T-helper 17 cell (primary cell): ENCODE measurements around the gene GRID1. TPM values are rescaled to one million over a fixed set of nuclear protein-coding genes. Genes with fewer than 3 reads are reported as not detected.

Experiments
- ATAC-seq: fragments of 150-1000 bp; cut with Tn5 transposase; 2 replicates; pipeline ENCODE4 v1.10.0; 2021; ENCODE audit warnings: mild to moderate bottlenecking, moderate library complexity
- DNase-seq, 3 donors: peaks; one replicate each; pipeline versions ENCODE4 v3.0.0 to v3.0.0-alpha.2; 2020 to 2021
- H3K9me3 ChIP-seq: one replicate; pipeline ENCODE4 v1.7.0; 2013; ENCODE audit warnings: low read length, mild to moderate bottlenecking; ENCODE audit not compliant: control insufficient read depth, poor library complexity, severe bottlenecking
- H3K27ac Mint-ChIP-seq: one replicate; pipeline ENCODE4 v1.8.0; 2022; ENCODE audit warnings: mild to moderate bottlenecking, moderate library complexity, mixed read lengths
- H3K27me3 Mint-ChIP-seq: one replicate; pipeline ENCODE4 v1.8.0; 2022; ENCODE audit warnings: mixed read lengths
- H3K36me3 Mint-ChIP-seq: one replicate; pipeline ENCODE4 v1.8.0; 2022; ENCODE audit warnings: low read depth, mixed read lengths
- H3K4me1 Mint-ChIP-seq: one replicate; pipeline ENCODE4 v1.8.0; 2022; ENCODE audit warnings: mild to moderate bottlenecking, mixed read lengths
- H3K4me3 Mint-ChIP-seq: one replicate; pipeline ENCODE4 v1.8.0; 2022; ENCODE audit warnings: mild to moderate bottlenecking, moderate library complexity, mixed read lengths
- total RNA-seq, 4 donors: library from RNA in 2 of 4; stranded (reverse) in 2 of 4; gene quantifications; one replicate each; pipeline ENCODE4 v1.2.3 and lab custom pipeline; 2022 to 2026

Gene GRID1
- total RNA-seq, 2 donors from 2014 or later = not detected

GRCh38 chr10:86206240-86206579 lies 160.4 kb downstream of the GRID1 start:
- no peaks in the 10 kb centered on the region for H3K36me3 Mint-ChIP-seq
- H3K27me3 Mint-ChIP-seq = peaks cover 8% of the 10 kb centered on the region
- no peak overlapping the region for H3K27ac Mint-ChIP-seq
- ATAC-seq (no peak), DNase-seq (no peak)
- no peaks in the 10 kb centered on the region for H3K9me3 ChIP-seq
- H3K4me1 Mint-ChIP-seq = no peaks in the 10 kb centered on the region
- no peak overlapping the region for H3K4me3 Mint-ChIP-seq

GRCh38 chr10:86205306-86206239 lies 161.0 kb downstream of the GRID1 start:
- Mint-ChIP-seq H3K4me3 (no peak overlapping the region), H3K36me3 (no peaks in the 10 kb centered on the region), H3K27ac (no peak overlapping the region), H3K4me1 (no peaks in the 10 kb centered on the region), H3K27me3 (peaks cover 1% of the 10 kb centered on the region)
- ATAC-seq = no peak
- H3K9me3 ChIP-seq = no peaks in the 10 kb centered on the region
- DNase-seq = no peak

GRCh38 chr10:86204421-86205305 lies 161.9 kb downstream of the GRID1 start:
- no peak overlapping the region for H3K27ac Mint-ChIP-seq
- DNase-seq (no peak), ATAC-seq (no peak)
- no peaks in the 10 kb centered on the region for H3K9me3 ChIP-seq
- peaks cover 7% of the 10 kb centered on the region for H3K27me3 Mint-ChIP-seq
- H3K36me3 Mint-ChIP-seq = no peaks in the 10 kb centered on the region
- H3K4me3 Mint-ChIP-seq = no peak overlapping the region
- no peaks in the 10 kb centered on the region for H3K4me1 Mint-ChIP-seq

- no peak overlapping the region for H3K4me3 Mint-ChIP-seq
- peaks cover 12% of the 10 kb centered on the region for H3K27me3 Mint-ChIP-seq
- no peaks in the 10 kb centered on the region for H3K9me3 ChIP-seq
- H3K4me1 Mint-ChIP-seq = no peaks in the 10 kb centered on the region
- DNase-seq = no peak
- H3K36me3 Mint-ChIP-seq = no peaks in the 10 kb centered on the region
- no peak for ATAC-seq
- no peak overlapping the region for H3K27ac Mint-ChIP-seq
These were observed 163.3 kb downstream of the GRID1 start for GRCh38 chr10:86203162-86203905.

GRCh38 chr10:86202226-86202735 lies 164.3 kb downstream of the GRID1 start:
- Mint-ChIP-seq H3K4me1 (no peaks in the 10 kb centered on the region), H3K4me3 (no peak overlapping the region)

GRCh38 chr10:86200867-86201266 lies 165.7 kb downstream of the GRID1 start:
- no peaks in the 10 kb centered on the region for H3K36me3 Mint-ChIP-seq
- H3K27ac Mint-ChIP-seq = no peak overlapping the region
- no peaks in the 10 kb centered on the region for H3K4me1 Mint-ChIP-seq
- no peak for ATAC-seq
- no peaks in the 10 kb centered on the region for H3K9me3 ChIP-seq
- H3K4me3 Mint-ChIP-seq = no peak overlapping the region
- H3K27me3 Mint-ChIP-seq = peaks cover 34% of the 10 kb centered on the region
- DNase-seq = no peak

More at GRCh38 chr10:86202226-86202735, 164.3 kb downstream of the GRID1 start:
- DNase-seq (no peak), ATAC-seq (no peak)
- no peaks in the 10 kb centered on the region for H3K9me3 ChIP-seq
- no peaks in the 10 kb centered on the region for H3K36me3 Mint-ChIP-seq
- no peak overlapping the region for H3K27ac Mint-ChIP-seq
- H3K27me3 Mint-ChIP-seq = peaks cover 21% of the 10 kb centered on the region

- Mint-ChIP-seq H3K27ac (no peak overlapping the region), H3K4me3 (no peak overlapping the region), H3K36me3 (no peaks in the 10 kb centered on the region), H3K4me1 (no peaks in the 10 kb centered on the region), H3K27me3 (peaks cover 38% of the 10 kb centered on the region)
- no peak for DNase-seq
- no peaks in the 10 kb centered on the region for H3K9me3 ChIP-seq
- no peak for ATAC-seq
These were observed 166.3 kb downstream of the GRID1 start for GRCh38 chr10:86200269-86200668.

GRCh38 chr10:86199041-86199440 lies 167.6 kb downstream of the GRID1 start:
- H3K4me3 Mint-ChIP-seq = no peak overlapping the region
- no peak overlapping the region for H3K27ac Mint-ChIP-seq
- H3K36me3 Mint-ChIP-seq = no peaks in the 10 kb centered on the region
- DNase-seq (no peak), ATAC-seq (no peak)
- H3K27me3 Mint-ChIP-seq = peaks cover 50% of the 10 kb centered on the region
- H3K4me1 Mint-ChIP-seq = no peaks in the 10 kb centered on the region
- no peaks in the 10 kb centered on the region for H3K9me3 ChIP-seq

GRCh38 chr10:86198271-86198670 lies 168.3 kb downstream of the GRID1 start:
- ATAC-seq = no peak
- H3K27ac Mint-ChIP-seq = no peak overlapping the region
- no peak overlapping the region for H3K4me3 Mint-ChIP-seq
- H3K4me1 Mint-ChIP-seq = no peaks in the 10 kb centered on the region
- H3K9me3 ChIP-seq = no peaks in the 10 kb centered on the region
- H3K27me3 Mint-ChIP-seq = peaks cover 54% of the 10 kb centered on the region
- H3K36me3 Mint-ChIP-seq = no peaks in the 10 kb centered on the region
- DNase-seq = no peak

- H3K4me3 Mint-ChIP-seq = no peak overlapping the region
These were observed 169.3 kb downstream of the GRID1 start for GRCh38 chr10:86197166-86197790.

GRCh38 chr10:86195521-86196157 lies 171.0 kb downstream of the GRID1 start:
- DNase-seq = no peak
- Mint-ChIP-seq H3K4me3 (no peak overlapping the region), H3K27me3 (peaks cover 73% of the 10 kb centered on the region), H3K36me3 (no peaks in the 10 kb centered on the region), H3K27ac (no peak overlapping the region), H3K4me1 (no peaks in the 10 kb centered on the region)
- no peak for ATAC-seq
- no peaks in the 10 kb centered on the region for H3K9me3 ChIP-seq

More at GRCh38 chr10:86197166-86197790, 169.3 kb downstream of the GRID1 start:
- no peak overlapping the region for H3K27ac Mint-ChIP-seq
- peaks cover 61% of the 10 kb centered on the region for H3K27me3 Mint-ChIP-seq
- no peaks in the 10 kb centered on the region for H3K36me3 Mint-ChIP-seq
- H3K4me1 Mint-ChIP-seq = no peaks in the 10 kb centered on the region
- no peaks in the 10 kb centered on the region for H3K9me3 ChIP-seq
- ATAC-seq (no peak), DNase-seq (no peak)

- H3K27me3 Mint-ChIP-seq = peaks cover 75% of the 10 kb centered on the region
- ATAC-seq = no peak
- no peak for DNase-seq
- H3K4me3 Mint-ChIP-seq = no peak overlapping the region
- H3K36me3 Mint-ChIP-seq = no peaks in the 10 kb centered on the region
- no peaks in the 10 kb centered on the region for H3K9me3 ChIP-seq
- H3K27ac Mint-ChIP-seq = no peak overlapping the region
- no peaks in the 10 kb centered on the region for H3K4me1 Mint-ChIP-seq
These were observed 171.9 kb downstream of the GRID1 start for GRCh38 chr10:86194684-86195083.
